Parathyroid adenoma (tissue), 2 donors: ENCODE data around the gene SBNO1.
"Not testable (repeated sequence)": the region's sequence is repeated elsewhere in the genome, so short reads cannot be mapped to it uniquely, and the experiment has no call there.

Source experiments
- H2AFZ ChIP-seq: fragments of 300-600 bp; sonication (generic); one replicate; pipeline ENCODE4 v1.7.0; 2017; ENCODE audit warnings: antibody characterized with exemption, mild to moderate bottlenecking
- H3K27ac ChIP-seq: fragments of 300-600 bp; sonication (generic); one replicate; pipeline ENCODE4 v1.7.0; 2017
- H3K27me3 ChIP-seq: fragments of 300-600 bp; sonication (generic); one replicate; pipeline ENCODE4 v1.7.0; 2017; ENCODE audit warnings: low read length; ENCODE audit not compliant: control insufficient read depth, insufficient read depth
- H3K36me3 ChIP-seq: fragments of 300-600 bp; sonication (generic); one replicate; pipeline ENCODE4 v1.7.0; 2017; ENCODE audit warnings: low read length; ENCODE audit not compliant: control insufficient read depth, insufficient read depth
- H3K4me1 ChIP-seq: fragments of 300-600 bp; sonication (generic); one replicate; pipeline ENCODE4 v1.7.0; 2017; ENCODE audit warnings: control low read depth
- H3K4me2 ChIP-seq: fragments of 300-600 bp; sonication (generic); one replicate; pipeline ENCODE4 v1.7.0; 2017; ENCODE audit warnings: low read length
- H3K4me3 ChIP-seq: fragments of 300-600 bp; sonication (generic); one replicate; pipeline ENCODE4 v1.7.0; 2017; ENCODE audit warnings: low read depth, low read length
- H3K79me2 ChIP-seq: fragments of 300-600 bp; sonication (generic); one replicate; pipeline ENCODE4 v1.7.0; 2017; ENCODE audit warnings: control low read depth
- H3K9ac ChIP-seq: fragments of 300-600 bp; sonication (generic); one replicate; pipeline ENCODE4 v1.7.0; 2017; ENCODE audit warnings: mild to moderate bottlenecking
- H3K9me3 ChIP-seq: fragments of 300-600 bp; sonication (generic); one replicate; pipeline ENCODE4 v1.7.0; 2017; ENCODE audit warnings: low read length; ENCODE audit not compliant: control insufficient read depth
- CTCF ChIP-seq: fragments of 300-600 bp; sonication (generic); IDR thresholded peaks from one replicate; pipeline ENCODE4 v1.7.0; 2017; ENCODE audit warnings: antibody characterized with exemption, mild to moderate bottlenecking
- donor health status: primary hyperparathyroidism.

Gene SBNO1

GRCh38 chr12:123388951-123389559 is 24.4 kb upstream of the SBNO1 start:
- Histone ChIP-seq H3K9me3 (no peaks in the 10 kb centered on the region), H3K36me3 (no peaks in the 10 kb centered on the region), H3K27ac (no peak overlapping the region), H3K9ac (no peak overlapping the region), H3K4me2 (no peak overlapping the region), H3K4me1 (peaks cover 18% of the 10 kb centered on the region), H2AFZ (no peak overlapping the region), H3K79me2 (peaks cover 49% of the 10 kb centered on the region), H3K4me3 (no peak overlapping the region), H3K27me3 (no peaks in the 10 kb centered on the region)
- TF ChIP-seq CTCF: no peak

GRCh38 chr12:123388177-123388950 is 23.7 kb upstream of the SBNO1 start:
- peaks cover 49% of the 10 kb centered on the region for H3K79me2 ChIP-seq
- peak overlapping the region; percentile 80 for H3K4me2 ChIP-seq
- peak overlapping the region; percentile 96 for H3K27ac ChIP-seq
- peak overlapping the region; percentile 58 for H3K4me3 ChIP-seq
- no peaks in the 10 kb centered on the region for H3K9me3 ChIP-seq
- no peak for TF ChIP-seq CTCF
- no peaks in the 10 kb centered on the region for H3K36me3 ChIP-seq
- H3K9ac ChIP-seq: peak overlapping the region; percentile 67
- H3K27me3 ChIP-seq: no peaks in the 10 kb centered on the region
- H2AFZ ChIP-seq: peak overlapping the region; percentile 97
- peaks cover 18% of the 10 kb centered on the region for H3K4me1 ChIP-seq

- Histone ChIP-seq H3K9me3 (no peaks in the 10 kb centered on the region), H3K4me1 (peaks cover 18% of the 10 kb centered on the region), H3K9ac (no peak overlapping the region), H3K4me2 (peak overlapping the region; percentile 1), H2AFZ (peak overlapping the region; percentile 97), H3K79me2 (peaks cover 45% of the 10 kb centered on the region), H3K4me3 (peak overlapping the region; percentile 58), H3K36me3 (no peaks in the 10 kb centered on the region), H3K27me3 (no peaks in the 10 kb centered on the region), H3K27ac (peak overlapping the region; percentile 96)
- TF ChIP-seq CTCF: no peak
Observed at GRCh38 chr12:123387508-123388176, 23.0 kb upstream of the SBNO1 start.

GRCh38 chr12:123385536-123385935 is 20.9 kb upstream of the SBNO1 start:
- not testable (repeated sequence) for H3K36me3 ChIP-seq, H2AFZ ChIP-seq, H3K4me2 ChIP-seq, H3K4me3 ChIP-seq, H3K27me3 ChIP-seq, H3K9me3 ChIP-seq, H3K9ac ChIP-seq, H3K27ac ChIP-seq
- peaks cover 18% of the 10 kb centered on the region for H3K4me1 ChIP-seq
- peaks cover 26% of the 10 kb centered on the region for H3K79me2 ChIP-seq

- H3K9ac ChIP-seq: no peak overlapping the region
Observed at GRCh38 chr12:123384994-123385376, 20.3 kb upstream of the SBNO1 start.

More at GRCh38 chr12:123384994-123385376, 20.3 kb upstream of the SBNO1 start:
- TF ChIP-seq CTCF: no peak
- Histone ChIP-seq H3K36me3 (no peaks in the 10 kb centered on the region), H3K4me1 (peaks cover 14% of the 10 kb centered on the region), H2AFZ (peak overlapping the region; percentile 77), H3K79me2 (peaks cover 20% of the 10 kb centered on the region), H3K4me2 (peak overlapping the region; percentile 79), H3K9me3 (no peaks in the 10 kb centered on the region), H3K27me3 (no peaks in the 10 kb centered on the region), H3K27ac (no peak overlapping the region), H3K4me3 (peak overlapping the region; percentile 84)
